Stimulated activated CD4-positive, alpha-beta T cell treated with anti-CD3 and anti-CD28 coated beads, Interleukin-12 subunit alpha, Interleukin-12 subunit beta, amount 100 ng/mL, for 4 hours (primary cell): ENCODE data around the gene NUP107.
"Not testable (repeated sequence)": the region's sequence is repeated elsewhere in the genome, so short reads cannot be mapped to it uniquely, and the experiment has no call there.

Experiments used
- DNase-seq: peaks from one replicate; pipeline ENCODE4 v3.0.0-alpha.2; 2020

NUP107 gene

DNA sequence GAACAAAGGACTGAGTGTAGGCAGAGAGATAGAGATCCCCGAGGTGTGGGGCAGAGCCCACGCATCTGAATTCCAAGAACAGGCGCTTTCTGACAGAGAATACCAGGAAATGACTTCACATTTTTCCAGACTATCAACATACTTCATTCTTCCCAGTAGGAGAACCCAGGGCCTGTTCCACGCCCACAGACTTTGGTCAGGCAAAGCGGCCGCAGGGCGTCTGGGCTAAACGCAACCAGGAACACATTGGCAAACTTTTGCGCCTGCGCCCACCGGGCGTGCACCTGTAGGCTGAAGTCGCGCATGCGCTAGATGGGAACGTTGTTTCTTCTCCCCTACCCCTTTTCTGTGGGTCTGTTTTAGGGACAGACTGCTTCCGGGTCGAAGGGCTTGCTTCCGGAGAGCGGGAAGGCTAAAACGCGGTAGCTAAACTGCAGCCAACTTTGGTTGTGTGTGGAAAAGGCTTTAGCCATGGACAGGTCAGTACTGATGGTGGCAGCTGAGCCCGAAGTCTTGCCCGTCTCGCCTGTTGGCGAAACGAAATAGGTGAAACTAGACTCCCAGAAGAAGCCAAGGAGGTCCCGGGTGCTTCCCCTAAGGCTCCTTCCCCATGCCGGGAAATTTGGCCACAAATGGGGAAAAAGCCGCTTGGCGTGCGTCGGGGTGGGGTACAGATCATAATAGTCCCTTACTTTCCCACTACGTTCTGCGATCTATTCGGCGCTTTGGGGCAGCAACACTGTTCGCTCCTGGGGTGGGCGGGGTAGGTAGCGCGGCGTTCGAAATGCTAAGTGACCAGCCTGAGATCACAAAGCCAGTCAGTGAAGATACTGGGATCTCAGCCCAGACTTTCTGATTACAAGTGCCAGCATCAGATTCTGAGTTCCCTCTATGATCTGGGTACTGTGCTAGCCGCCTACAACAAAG lies at the start of gene NUP107:
NUP107 (plus strand) TSS at position 384 of the 927 bp plus-strand sequence; CDS start at position 472, 88 bp downstream.
- peak; percentile 97 for DNase-seq

DNA sequence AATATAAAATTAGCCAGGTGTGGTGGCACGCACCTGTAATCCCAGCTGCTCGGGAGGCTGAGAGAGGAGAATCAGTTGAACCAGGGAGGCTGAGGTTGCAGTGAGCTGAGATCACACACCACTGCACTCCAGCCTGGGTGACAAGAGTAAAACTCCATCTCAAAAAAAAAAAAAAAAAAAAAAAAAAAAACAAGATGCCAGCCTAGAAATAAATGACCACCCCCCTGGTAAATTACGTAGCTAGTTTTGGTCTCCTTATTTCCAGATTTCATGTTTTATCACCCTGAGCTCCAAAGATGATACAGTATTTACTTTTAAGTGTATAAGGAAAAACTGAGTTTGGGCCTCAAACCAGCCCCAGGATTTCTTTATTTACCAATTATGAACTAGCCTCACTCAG lies 49.3 kb upstream of the NUP107 start:
- DNase-seq: not testable (repeated sequence)

DNA sequence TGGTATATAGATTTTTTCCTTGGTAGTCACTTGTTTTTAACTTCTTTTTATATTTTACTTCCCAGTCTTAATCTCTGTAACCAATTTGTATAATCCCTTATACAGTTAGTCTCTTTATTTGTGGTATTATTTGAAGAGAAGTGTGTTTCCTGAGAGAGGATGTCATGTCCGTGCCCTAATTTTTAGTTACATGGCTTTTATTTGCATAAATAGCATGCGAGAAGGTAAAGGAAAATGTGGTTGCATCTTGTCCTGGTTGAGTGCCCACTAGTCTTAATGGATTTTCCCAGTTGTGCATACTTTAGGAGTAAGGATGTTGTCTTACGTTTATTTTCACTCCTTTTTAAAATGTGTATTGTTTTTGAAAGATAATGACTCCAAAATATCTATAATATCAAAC lies 48.6 kb upstream of the NUP107 start:
- DNase-seq: no peak

DNA sequence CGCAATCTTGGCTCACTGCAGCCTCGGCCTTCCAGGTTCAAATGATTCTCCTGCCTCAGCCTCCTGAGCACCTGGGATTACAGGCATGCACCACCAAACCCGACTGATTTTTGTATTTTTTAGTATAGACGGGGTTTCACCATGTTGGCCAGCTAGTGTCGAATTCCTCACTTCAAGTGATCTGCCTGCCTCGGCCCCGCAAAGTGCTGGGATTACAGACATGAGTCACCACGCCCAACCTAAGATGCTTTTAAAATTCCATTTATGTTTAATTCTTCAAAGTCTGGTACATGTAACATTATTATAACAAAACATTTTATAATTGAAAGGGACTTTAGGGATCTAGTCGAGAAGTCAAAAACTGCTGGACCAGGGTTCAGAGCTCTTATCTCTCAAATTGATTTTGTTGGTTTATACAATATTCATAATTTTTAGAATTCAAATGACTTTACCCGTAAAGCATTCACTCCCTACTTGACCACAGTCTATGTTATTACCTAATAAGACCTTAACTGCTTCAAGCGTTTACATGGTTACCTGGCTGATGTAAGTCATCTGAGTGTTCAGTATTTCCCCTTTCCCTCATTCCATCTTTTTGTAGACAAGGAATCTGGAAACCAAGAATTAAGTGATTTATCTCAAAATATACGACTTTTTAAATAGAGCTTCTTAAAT lies 47.9 kb upstream of the NUP107 start:
- no peak for DNase-seq

DNA sequence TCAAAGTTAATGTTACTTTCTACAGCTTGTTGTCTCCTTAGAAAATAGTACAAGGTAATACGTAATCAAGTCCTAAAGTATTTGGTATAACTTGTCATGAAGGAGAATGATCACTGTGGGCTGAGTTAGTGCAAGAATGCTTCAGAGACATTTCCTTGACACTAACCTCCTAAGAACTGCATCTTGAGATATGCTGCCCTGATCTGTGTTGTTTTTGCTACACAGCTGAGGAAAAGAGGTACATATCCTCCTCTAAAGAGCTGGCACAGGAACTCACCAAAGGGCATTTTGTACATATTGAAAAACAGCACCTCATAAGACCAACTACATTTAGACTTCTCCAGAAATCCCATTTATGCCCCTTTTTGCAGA lies 47.4 kb upstream of the NUP107 start:
- DNase-seq: no peak

DNA sequence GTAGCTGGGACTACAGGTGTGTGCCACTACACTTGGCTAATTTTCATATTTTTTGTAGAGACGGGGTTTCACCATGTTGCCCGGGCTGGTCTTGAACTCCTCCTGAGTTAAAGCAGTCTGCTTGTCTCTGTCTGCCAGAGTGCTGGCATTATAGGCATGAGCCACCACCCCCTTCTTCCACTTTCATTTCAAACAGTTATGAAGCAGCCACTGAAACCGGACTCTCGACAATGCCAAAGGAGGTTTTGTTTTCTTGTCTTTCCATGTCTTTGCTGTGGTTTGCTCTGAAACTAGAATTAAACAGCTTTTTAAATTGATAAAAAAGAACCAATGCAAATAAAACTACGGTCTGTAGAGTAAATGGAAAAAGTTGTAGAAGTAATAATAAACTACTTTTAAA lies 45.6 kb upstream of the NUP107 start:
- DNase-seq: peak; percentile 13

DNA sequence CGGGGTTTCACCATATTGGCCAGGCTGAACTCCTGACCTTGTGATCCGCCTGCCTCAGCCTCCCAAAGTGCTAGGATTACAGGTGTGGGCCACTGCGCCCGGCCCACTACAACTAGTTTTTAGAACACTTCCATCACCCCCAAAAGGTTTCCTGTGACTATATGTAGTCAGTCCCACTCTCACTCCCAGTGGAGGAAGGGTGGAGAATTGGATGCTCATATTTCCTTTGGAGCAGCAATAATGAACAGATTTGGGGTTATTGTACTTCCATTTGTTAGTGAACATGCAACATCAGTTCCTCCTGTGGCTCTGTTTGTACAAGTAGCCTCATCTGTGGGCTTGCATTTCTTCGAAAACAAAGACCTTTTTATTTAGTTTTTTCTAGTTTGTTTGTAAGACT lies 40.3 kb upstream of the NUP107 start:
- no peak for DNase-seq

DNA sequence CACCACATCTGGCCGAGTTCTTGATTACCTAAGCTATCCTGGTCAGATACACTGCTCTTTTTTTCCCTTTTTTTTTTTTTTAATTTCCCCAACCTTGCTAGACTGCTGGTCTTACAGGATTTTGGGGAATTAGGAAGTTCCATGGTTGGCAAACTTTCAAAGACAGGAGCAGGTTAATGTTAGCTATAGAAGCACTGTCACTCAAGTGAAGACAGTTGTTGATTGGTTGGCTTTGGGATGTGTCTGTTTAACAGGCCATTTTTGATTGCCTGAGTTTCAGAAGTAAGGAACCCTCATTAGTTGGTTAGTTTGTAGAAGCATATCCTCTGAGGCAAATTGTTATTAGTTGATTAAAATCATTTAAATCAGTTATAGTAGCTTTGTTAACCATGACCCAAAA lies 39.3 kb upstream of the NUP107 start:
- no peak for DNase-seq

DNA sequence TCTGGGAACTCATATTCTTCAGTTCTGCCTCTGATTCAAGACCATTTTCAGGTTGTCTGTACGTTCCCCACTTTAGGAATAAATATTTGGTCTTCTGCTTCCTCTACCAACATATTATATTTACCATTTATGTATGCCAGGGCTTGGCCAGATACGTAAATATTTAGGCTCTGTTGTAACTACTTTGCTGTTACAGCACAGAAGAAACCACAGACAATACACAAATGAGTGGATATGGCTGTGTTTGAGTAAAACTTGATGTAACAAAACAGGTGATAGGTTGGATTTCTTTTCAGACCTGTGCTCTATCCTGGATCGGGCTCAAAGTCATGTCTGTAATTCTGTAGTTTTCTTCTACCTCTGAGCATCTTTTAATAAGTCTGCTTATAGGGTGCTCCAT lies 38.6 kb upstream of the NUP107 start:
- DNase-seq: no peak

DNA sequence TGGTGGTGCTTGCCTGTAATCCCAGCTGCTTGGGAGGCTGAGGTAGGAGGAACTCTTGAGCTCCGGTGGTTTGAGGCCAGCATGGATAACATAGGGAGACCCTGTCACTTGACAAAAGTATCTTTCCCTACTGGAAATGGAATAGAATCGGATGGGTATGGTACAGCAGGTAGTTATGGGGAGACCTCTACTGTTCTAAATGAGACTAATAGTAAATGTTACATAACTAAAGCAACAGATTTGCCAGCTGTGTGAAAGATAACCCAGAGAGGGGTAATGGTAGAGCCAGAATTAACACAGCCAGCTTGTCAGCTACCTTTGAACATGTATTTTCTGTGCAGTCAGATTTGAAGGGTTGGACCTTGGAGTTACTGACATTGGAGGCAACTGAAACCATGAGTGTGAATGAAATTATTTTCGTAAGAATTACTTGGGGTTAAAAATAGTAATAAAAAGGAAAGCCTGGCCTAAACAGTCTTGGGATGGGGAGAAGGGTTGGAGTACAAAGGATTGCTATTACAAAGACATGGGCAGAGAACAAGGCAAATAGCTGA lies 21.7 kb upstream of the NUP107 start:
- no peak for DNase-seq

DNA sequence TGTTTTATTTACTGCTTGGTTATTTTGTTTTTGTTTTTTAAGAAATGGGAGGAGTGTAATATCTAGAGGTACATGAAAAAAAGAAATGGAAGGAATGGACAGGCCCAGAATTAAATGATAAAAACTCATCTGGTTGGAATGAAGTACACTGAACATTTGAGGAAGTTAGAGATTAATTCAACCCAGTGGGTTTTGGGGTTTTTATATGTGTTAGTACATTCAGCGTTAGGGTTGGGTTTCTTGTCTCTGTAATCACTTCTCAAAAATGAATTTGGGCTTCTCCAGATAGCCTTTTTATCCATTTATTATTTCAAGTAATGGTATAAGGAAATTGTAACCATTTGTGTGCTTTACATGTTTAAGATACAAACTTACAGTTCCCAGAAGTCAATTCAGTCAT lies 19.5 kb upstream of the NUP107 start:
- DNase-seq: no peak

DNA sequence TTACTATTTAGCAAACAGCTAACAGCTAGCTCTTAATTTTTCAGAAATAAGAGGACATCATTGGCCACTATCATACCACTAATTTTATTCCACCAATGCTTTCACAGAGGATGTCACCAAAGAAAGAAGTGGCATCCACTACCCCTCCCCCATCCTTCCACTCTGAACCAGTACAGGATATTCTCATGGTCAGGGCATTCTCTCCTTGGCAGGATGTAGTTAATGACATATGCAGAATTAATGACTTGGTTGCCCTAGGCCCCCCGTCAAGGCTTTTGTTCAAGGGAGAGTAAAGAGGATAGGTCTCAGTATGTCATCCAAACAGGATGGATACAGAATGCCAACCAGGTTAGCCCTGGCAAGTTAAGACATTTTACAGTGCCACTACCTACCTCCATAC lies 18.9 kb upstream of the NUP107 start:
- no peak for DNase-seq

DNA sequence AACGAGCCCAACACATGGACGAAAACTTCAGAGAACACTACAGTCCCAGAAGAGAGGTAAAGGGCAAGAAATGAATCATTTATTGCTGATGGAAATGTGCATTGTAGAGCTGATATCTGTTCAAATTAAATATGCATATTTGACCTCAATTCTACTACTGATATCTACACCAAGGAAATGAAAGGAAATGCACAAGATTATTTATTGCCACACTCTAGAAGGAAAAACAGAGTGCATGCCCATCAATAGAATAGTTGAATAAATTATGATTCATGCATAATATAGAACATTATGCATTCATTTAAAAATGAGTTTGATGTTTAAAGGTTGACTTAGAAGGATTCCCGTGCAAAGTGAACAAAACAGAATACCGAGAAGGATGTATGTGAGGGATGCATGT lies 15.6 kb upstream of the NUP107 start:
- no peak for DNase-seq

DNA sequence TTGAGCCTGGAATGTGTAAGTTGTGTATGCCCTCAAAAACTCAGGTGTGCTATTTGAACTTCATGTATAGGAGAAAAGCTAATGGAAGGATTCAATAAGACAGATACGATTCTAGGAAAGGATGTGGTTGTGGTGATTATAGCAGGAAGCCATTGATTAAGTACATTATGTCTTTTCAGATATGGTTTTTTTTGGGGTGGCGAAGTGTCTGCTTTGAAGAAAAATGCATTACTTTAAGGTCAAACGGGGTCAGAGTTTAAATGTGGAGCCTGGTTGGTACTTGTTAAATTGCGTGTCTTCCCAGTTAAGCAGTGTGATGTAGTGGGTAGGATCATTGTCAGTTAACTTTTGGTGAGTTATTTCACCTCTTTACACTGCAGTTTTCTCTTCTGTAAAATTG lies 13.0 kb upstream of the NUP107 start:
- DNase-seq: no peak

DNA sequence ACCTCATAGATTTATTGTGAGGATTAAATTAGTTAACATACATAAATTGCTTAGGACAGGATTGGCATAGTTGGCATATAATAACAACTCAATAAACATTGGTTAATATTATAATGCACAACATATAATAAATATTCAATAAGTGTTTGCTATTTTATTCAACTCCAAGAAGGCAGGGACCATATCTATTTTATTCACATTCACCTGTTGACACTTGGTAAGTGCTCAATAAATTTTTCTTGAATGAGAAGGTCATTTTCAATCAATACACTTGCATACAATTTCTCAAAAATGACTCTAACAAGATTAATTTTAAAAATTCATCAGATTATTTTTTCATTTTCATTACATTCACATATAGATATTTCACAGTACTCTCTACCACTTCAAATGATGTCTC lies 12.4 kb upstream of the NUP107 start:
- DNase-seq: no peak

DNA sequence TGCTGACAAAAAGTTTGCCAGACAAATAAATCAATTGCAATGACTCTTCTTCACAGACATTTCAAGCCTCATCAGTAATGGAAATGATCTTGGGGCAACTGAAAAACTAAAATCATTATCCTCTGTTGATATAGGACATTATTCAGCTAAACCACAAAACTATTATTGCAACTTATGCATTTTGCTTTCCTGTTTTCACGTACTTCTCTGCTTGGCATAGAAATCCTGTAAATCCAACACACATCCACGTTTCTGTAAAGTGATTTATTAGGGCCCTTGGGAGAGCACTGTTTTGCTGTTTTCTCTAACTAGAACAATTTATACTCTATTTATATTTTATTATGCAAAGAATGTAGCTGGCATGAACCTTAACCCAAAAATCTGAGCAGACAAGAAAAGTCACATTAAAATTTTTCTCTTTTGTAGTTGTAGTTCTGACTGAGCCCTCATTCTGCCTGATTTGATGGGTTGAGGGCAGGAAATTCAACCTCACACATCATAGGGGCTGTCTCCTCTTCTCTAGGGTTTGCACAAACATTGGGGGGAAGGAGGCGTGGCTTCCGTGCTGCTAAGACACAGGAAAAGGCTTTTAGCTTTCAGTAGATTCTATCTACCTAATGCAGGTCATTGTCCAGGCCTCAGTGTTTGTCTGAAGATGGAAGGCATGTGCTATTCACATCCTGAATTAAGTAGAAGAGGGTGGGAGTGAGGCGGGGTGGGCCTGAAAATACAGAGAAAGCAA lies 11.5 kb upstream of the NUP107 start:
- peak; percentile 30 for DNase-seq

DNA sequence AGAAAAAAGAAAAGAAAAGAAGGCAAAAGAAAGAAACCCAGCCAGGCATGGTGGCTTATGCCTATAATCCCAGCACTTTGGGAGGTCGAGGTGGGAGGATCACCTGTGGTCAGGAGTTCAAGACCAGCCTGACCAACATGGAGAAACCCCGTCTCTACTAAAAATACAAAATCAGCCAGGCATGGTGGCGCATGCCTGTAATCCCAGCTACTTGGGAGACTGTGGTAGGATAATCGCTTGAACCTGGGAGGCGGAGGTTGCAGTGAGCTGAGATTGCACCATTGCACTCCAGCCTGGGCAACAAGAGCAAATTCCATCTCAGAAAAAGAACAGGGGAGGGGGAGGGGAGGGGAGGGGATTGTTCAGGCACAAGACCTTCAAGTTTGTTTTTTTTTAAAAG lies 9.9 kb upstream of the NUP107 start:
- not testable (repeated sequence) for DNase-seq

DNA sequence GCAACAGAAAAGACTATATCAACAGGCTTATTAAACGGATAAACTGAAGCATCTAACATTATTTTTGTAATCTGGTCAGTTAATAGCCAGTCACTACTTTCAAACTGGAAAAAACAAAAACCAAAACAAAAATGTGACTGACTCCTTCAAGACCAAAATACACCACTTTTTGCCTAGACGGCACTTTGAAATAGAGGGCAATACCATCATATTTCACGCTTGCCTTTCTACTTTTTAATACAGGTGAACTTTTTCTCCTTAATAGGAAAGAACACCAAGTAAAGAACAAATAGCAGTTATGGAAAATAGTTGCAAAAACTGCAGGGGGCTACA lies 550 bp upstream of the NUP107 start:
- DNase-seq: no peak

DNA sequence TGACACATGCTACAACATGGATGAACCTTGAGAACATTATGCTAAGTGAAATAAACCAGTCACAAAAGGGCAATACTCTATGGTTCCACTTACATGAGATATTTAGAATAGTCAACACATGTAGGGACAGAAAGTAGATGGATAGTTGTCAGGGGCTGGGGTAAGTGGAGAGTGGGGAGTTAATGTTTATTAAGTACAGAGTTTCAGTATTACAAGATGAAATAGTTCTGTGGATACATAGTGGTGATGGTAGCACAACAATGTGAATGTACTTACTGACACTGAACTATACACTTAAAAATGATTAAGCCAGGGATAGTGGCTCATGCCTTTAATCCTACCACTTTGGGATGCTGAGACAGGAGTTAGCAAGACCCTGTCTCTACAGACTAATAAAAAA lies 8.7 kb downstream of the NUP107 start:
- DNase-seq: no peak

DNA sequence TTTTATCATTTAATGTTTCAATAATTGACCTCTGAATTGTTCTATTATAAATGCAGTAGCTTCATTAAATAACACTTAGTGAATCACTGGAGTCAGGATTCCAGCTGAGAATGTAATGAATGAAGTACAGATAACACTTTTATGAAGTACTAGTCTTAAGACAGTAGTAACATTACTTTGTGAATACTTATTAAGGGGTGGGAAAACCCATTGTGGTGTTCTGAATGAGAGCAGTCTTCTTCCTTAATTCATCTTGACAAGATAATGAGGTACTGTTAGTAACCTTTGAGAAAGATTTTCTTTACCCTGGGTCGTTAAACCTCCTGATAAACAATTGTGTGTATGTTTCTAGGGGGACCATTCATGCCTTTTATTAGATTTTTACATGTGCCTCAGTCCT lies 12.7 kb downstream of the NUP107 start:
- DNase-seq: no peak

DNA sequence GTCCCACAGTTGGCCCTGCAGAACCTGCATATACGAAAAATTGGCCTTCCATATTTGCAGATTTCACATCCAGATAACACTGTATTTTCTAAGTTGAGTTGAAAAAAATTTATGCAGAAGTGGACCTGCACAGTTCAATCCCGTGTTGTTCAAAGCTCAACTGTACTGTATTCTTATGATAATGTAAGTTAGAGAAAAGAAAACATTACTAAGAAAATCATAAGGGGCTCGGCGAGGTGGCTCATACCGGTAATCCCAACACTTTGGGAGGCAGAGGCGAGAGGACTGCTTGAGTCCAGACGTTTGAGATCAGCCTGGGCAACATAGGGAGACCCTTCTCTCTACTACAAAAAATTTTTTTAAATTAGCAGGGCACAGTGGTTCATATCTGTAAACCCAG lies 41.0 kb downstream of the NUP107 start:
- no peak for DNase-seq

DNA sequence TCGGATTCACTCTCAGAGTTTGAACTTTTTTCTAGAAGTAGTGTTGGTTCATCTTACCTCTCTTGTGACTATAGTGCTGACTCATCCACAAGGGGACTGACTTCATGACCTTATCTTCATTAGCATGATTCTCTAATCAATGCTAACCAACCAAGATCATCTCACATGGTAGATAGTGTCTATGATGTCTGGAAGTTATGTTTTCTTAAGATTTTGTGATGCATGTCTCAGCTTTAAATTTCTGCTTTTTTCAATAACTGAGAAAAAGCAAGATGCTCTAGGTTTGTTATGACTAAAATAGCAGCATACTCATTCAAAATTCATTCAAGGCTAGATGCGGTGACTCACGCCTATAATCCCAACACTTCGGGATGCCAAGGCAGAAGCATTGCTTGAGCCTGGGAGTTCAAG lies 46.9 kb downstream of the NUP107 start:
- no peak for DNase-seq

DNA sequence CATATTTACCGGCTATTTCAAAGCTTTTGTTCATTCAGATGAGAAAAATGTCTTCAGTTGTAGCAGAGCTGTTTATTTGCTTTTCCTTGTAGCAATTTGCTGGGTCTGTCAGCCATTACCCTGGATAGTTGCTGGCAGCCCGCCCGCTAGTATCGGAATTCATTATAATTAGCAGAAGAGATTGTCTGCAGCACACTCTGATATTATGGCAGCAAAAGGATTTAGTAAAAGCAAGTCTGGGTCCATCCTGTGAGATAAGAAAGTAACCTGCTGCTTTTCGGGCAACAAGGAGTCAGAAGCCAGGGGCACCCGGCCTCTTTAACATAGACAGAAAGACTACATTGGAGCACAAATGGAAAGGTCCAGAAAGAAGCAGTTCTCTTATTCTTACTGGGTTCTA lies 53.1 kb downstream of the NUP107 start:
- DNase-seq: no peak

DNA sequence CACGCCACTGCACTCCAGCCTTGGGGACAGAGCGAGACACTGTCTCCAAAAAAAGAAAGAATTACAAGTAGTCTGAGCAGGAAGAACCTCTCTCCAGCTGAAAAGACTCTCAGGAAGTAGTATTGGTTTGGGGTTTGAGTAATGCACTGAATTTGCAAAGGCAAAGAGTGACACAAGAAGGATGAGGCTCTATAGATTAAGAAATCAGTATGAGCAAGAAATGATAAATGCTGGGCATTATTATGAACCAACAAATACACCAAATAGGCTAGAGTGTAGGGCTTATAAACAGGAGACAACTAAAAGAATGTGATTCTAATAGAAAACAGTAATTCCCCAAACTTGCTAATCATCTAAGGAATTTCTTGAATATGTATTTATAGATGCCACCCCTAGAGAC lies 56.6 kb downstream of the NUP107 start:
- DNase-seq: no peak
